ENCODE data around the gene FAM136A. TPM values are rescaled to one million over a fixed set of nuclear protein-coding genes. Genes with fewer than 3 reads are reported as not detected.

Gene FAM136A
- total RNA-seq, 1 donor from 2014 or later = 119 TPM

- H3K9me3 ChIP-seq (ENCODE audit: low read depth) = no peaks in the 10 kb centered on the region
- H3K4me2 ChIP-seq = no peak overlapping the region
- H3F3A ChIP-seq (ENCODE audit: low read depth) = no peaks in the 10 kb centered on the region
- no peak overlapping the region for H3K4me3 Mint-ChIP-seq
- H3K27me3 ChIP-seq = no peaks in the 10 kb centered on the region
- no peak overlapping the region for H3K4me3 ChIP-seq
- H3K36me3 Mint-ChIP-seq = no peaks in the 10 kb centered on the region
- no peak for DNase-seq (ENCODE audit: low spot score)
- H3K4me1 ChIP-seq = no peaks in the 10 kb centered on the region
- peaks cover 2% of the 10 kb centered on the region for H3K27me3 Mint-ChIP-seq (ENCODE audit: insufficient read depth, low read depth)
- TF ChIP-seq CTCF (IDR thresholded peaks at IDR 0.05) (no peak), EZH2phosphoT487 (IDR thresholded peaks at IDR 0.05) (no peak), EZH2 (IDR thresholded peaks at IDR 0.05) (no peak)
- no peak overlapping the region for H3K9ac ChIP-seq
- H4K20me1 ChIP-seq (ENCODE audit: low read depth) = no peaks in the 10 kb centered on the region
- no peak overlapping the region for H3K27ac ChIP-seq
- H3K4me1 Mint-ChIP-seq = no peaks in the 10 kb centered on the region
- H3K79me2 ChIP-seq (ENCODE audit: low read depth) = no peaks in the 10 kb centered on the region
- H3K27ac Mint-ChIP-seq = no peak overlapping the region
- H3K36me3 ChIP-seq = no peaks in the 10 kb centered on the region
- no peak overlapping the region for H2AFZ ChIP-seq (replicated peaks)
- H3K9me3 Mint-ChIP-seq = no peaks in the 10 kb centered on the region
These were observed 38.2 kb upstream of the FAM136A start for GRCh38 chr2:70340075-70340474.

GRCh38 chr2:70336552-70336951 lies 34.7 kb upstream of the FAM136A start:
- Histone ChIP-seq H3K27ac (no peak overlapping the region), H3K79me2 (ENCODE audit: low read depth) (no peaks in the 10 kb centered on the region), H3K4me1 (no peaks in the 10 kb centered on the region), H2AFZ (replicated peaks) (no peak overlapping the region), H3K36me3 (no peaks in the 10 kb centered on the region), H4K20me1 (ENCODE audit: low read depth) (no peaks in the 10 kb centered on the region), H3K9ac (no peak overlapping the region), H3K9me3 (ENCODE audit: low read depth) (no peaks in the 10 kb centered on the region), H3F3A (ENCODE audit: low read depth) (no peaks in the 10 kb centered on the region), H3K27me3 (no peaks in the 10 kb centered on the region), H3K4me2 (no peak overlapping the region), H3K4me3 (no peak overlapping the region)
- no peak for DNase-seq (ENCODE audit: low spot score)
- H3K4me1 Mint-ChIP-seq = no peaks in the 10 kb centered on the region
- H3K27me3 Mint-ChIP-seq (ENCODE audit: insufficient read depth, low read depth) = no peaks in the 10 kb centered on the region
- H3K36me3 Mint-ChIP-seq = no peaks in the 10 kb centered on the region
- H3K9me3 Mint-ChIP-seq = no peaks in the 10 kb centered on the region
- H3K4me3 Mint-ChIP-seq = no peak overlapping the region
- TF ChIP-seq EZH2phosphoT487 (IDR thresholded peaks at IDR 0.05) (no peak), CTCF (IDR thresholded peaks at IDR 0.05) (no peak), EZH2 (IDR thresholded peaks at IDR 0.05) (no peak)
- H3K27ac Mint-ChIP-seq = no peak overlapping the region

- H3F3A ChIP-seq (ENCODE audit: low read depth) = no peaks in the 10 kb centered on the region
- no peak for DNase-seq (ENCODE audit: low spot score)
- H3K4me3 Mint-ChIP-seq = no peak overlapping the region
- no peaks in the 10 kb centered on the region for H3K4me1 Mint-ChIP-seq
- H3K9me3 ChIP-seq (ENCODE audit: low read depth) = no peaks in the 10 kb centered on the region
- no peak overlapping the region for H3K27ac ChIP-seq
- H3K27ac Mint-ChIP-seq = no peak overlapping the region
- H2AFZ ChIP-seq (replicated peaks) = no peak overlapping the region
- peaks cover 2% of the 10 kb centered on the region for H3K27me3 Mint-ChIP-seq (ENCODE audit: insufficient read depth, low read depth)
- H3K27me3 ChIP-seq = no peaks in the 10 kb centered on the region
- no peak for TF ChIP-seq CTCF (IDR thresholded peaks at IDR 0.05)
- no peak for TF ChIP-seq EZH2 (IDR thresholded peaks at IDR 0.05)
- no peak for TF ChIP-seq EZH2phosphoT487 (IDR thresholded peaks at IDR 0.05)
- no peaks in the 10 kb centered on the region for H4K20me1 ChIP-seq (ENCODE audit: low read depth)
- no peak overlapping the region for H3K4me3 ChIP-seq
- no peaks in the 10 kb centered on the region for H3K9me3 Mint-ChIP-seq
- H3K4me1 ChIP-seq = no peaks in the 10 kb centered on the region
- H3K36me3 ChIP-seq = no peaks in the 10 kb centered on the region
- no peak overlapping the region for H3K9ac ChIP-seq
- no peak overlapping the region for H3K4me2 ChIP-seq
- H3K36me3 Mint-ChIP-seq = no peaks in the 10 kb centered on the region
- H3K79me2 ChIP-seq (ENCODE audit: low read depth) = no peaks in the 10 kb centered on the region
These were observed 29.1 kb upstream of the FAM136A start for GRCh38 chr2:70331012-70331411.
